Lower leg skin (tissue), 3 donors: ENCODE data around the gene PABPN1L.

ENCODE experiments used
- CTCF ChIP-seq, 3 donors: fragments of 450-650 bp; IDR thresholded peaks; one replicate each; pipeline ENCODE4 v1.5.1; 2016; ENCODE audit warnings: antibody characterized with exemption in 3 of 3, mild to moderate bottlenecking in 3 of 3, moderate library complexity in 2 of 3
- POLR2A ChIP-seq, 2 donors: fragments of 450-650 bp; IDR thresholded peaks; one replicate each; pipeline ENCODE4 v1.6.1; 2016 to 2017; ENCODE audit warnings: antibody characterized with exemption in 2 of 2, mild to moderate bottlenecking in 1 of 2, moderate library complexity in 1 of 2

GRCh38 chr16:88836791-88837190 is 29.7 kb downstream of the PABPN1L start:
- TF ChIP-seq CTCF (IDR thresholded peaks at IDR 0.05) (no peak), POLR2A (IDR thresholded peaks at IDR 0.05) (no peak)
